KG1 (cell line): ENCODE data around the gene VCPKMT.
"Not testable (repeated sequence)": the region's sequence is repeated elsewhere in the genome, so short reads cannot be mapped to it uniquely, and the experiment has no call there.

Source experiments
- DNase-seq: peaks from one replicate; lab custom pipeline; 2025; lab: John Stamatoyannopoulos, UW

Gene VCPKMT

DNA sequence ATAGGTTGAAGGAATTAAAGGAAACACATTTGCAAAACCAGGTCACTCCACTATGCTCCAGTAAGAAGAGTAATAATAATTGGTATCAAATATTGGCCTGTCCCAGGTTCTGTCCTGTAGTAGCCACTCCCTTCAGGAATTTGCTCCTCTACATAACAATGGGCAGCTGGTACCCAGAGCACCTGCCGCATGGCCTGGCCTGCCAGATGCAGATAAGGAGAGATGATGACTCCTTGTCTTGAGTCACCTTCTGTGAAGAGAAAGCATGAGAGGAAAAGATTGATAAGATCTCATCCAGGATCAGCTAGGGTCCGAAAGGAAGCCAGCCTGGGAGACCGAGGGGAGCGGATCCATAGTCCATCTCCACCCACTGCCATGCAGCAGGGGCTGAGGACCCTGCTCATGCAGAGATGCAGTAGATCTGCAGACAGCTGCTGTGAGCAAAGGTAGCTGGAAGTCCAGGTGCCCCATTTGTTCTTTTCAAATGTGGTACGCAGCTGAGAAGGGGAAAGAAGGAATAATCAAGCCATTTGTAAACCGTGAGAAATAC is 24.3 kb downstream of the VCPKMT start:
- no peak for DNase-seq

DNA sequence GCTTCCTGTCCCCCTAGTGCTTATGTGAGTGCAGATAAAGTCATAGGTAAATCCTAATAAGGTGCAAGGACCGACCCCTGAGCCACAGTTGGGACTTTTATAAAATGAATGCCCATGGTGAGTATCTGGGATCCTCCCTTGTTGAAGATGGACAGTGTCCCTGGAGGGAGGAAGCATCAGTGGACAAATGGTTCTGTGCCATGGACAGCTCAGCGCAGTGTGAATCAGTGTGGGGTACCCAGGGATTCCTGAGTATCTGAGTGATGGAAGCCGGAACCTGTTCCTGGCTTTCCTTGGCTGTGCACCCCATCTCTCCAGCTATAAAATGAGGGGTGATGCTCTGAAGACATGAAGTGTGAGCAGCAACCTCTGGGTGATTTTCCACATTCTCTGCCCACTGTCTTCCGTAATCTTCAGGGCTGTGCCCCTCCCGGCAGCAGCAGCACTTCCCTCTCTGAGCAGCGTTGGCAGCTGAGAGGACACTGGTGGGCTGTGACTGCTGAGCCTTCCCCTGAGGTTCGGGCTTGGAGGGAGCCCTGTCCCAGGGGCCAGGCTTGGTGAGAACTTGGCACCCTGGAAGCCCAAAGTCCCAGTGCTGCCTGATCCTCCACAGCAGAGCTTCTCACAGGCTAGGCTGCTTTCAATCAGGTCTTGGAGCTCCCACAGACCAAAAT is 25.0 kb downstream of the VCPKMT start:
- DNase-seq: no peak

DNA sequence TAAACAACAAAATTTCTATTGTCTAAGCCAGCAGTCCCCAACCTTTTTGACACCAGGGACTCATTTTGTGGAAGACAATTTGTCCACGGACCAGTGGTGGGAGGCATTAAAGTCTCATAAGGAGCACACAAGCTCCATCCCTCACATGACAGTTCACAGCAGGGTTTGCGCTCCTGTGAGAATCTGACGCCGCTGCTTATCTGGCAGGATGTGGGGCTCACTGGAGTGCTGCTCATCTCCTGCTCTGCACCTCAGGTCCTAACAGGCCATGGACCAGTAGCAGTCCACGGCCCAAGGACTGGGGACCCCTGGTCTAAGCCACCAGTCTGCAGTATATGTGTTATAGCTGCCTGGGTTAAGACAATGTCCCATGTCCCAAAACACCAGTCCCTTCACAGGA is 27.2 kb downstream of the VCPKMT start:
- no peak for DNase-seq

- DNase-seq: no peak
These were observed 27.6 kb downstream of the VCPKMT start for GRCh38 chr14:50088731-50089130.

- no peak for DNase-seq
These were observed 28.3 kb downstream of the VCPKMT start for GRCh38 chr14:50088117-50088515.

DNA sequence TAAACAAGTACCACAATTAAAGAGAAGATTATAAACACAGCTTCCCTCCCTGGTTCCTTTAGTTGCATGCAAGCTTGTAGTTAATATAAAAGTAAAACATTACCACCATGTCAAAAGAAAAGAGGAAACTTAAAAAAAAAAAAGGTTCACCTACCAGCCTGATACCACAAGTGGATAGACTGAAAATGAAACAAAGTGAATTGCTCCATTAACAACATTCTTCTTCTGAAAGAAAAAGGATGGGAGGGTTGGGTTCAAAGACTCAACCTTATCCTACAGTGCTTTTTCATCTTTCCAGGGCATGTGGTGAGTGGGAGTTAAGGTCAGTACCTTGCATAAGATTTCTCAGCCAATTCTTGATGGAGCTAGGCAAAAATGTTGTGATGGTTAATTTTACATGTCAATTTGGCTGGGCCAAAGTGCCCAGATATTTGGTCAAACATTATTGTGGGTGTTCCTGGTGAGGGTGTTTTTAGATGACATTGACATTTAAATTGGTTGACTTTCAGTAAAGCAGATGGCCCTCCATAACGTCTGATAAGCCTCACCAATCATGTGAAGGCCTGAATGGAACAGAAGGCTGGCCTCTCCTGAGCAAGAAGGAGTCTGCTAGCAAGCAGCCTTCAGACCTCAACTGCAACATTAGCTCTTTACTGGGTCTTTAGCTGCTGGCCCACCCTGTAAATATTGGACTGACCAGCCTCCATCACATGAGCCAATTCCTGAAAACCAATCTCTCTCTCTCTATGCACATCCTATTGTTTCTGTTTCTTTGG is 28.8 kb downstream of the VCPKMT start:
- DNase-seq: no peak

DNA sequence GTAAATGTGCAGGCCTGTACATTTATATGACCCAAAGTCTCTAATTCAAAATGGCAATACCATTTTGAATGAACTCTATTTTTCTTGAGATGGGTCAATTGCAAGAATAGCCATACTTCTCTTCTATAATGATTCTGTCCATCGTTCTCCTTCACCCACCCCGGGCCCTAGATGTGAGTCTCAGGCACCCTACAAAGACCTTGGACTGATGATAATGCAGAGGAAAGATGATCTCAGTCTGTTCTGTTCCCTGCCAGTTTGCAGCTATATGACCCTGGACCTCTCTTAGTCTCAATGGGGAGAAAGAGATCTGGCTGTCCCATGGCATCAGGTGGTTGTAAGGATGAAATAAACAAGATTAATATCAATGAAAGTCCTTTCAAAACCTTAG is 30.1 kb downstream of the VCPKMT start:
- DNase-seq: no peak

GRCh38 chr14:50085570-50086320 is 30.6 kb downstream of the VCPKMT start:
- DNase-seq: no peak

GRCh38 chr14:50084666-50085065 is 31.7 kb downstream of the VCPKMT start:
- DNase-seq: no peak

GRCh38 chr14:50083467-50084337 is 32.7 kb downstream of the VCPKMT start:
- DNase-seq: no peak

GRCh38 chr14:50082784-50083466 is 33.4 kb downstream of the VCPKMT start:
- DNase-seq: no peak

GRCh38 chr14:50082308-50082742 is 34.0 kb downstream of the VCPKMT start:
- no peak for DNase-seq

GRCh38 chr14:50079103-50079502 is 37.3 kb downstream of the VCPKMT start:
- not testable (repeated sequence) for DNase-seq

DNA sequence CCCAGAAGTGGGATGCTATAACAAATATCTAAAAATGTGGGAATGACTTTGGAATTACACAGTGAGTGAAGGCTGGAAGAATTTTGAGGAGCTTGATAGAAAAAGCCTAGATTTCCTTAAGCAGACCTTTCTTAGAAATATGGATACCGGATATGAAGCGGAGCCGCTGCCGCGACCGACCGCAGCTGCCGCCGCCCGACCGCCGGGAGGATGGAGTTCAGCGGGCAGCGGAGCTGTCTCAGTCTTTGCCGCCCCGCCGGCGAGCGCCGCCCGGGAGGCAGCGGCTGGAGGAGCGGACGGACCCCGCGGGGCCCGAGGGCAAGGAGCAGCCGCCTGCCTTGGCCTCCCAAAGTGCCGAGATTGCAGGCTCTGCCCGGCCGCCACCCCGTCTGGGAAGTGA is 42.7 kb downstream of the VCPKMT start:
- DNase-seq: not testable (repeated sequence)

GRCh38 chr14:50072395-50072794 is 44.0 kb downstream of the VCPKMT start:
- DNase-seq: no peak

DNA sequence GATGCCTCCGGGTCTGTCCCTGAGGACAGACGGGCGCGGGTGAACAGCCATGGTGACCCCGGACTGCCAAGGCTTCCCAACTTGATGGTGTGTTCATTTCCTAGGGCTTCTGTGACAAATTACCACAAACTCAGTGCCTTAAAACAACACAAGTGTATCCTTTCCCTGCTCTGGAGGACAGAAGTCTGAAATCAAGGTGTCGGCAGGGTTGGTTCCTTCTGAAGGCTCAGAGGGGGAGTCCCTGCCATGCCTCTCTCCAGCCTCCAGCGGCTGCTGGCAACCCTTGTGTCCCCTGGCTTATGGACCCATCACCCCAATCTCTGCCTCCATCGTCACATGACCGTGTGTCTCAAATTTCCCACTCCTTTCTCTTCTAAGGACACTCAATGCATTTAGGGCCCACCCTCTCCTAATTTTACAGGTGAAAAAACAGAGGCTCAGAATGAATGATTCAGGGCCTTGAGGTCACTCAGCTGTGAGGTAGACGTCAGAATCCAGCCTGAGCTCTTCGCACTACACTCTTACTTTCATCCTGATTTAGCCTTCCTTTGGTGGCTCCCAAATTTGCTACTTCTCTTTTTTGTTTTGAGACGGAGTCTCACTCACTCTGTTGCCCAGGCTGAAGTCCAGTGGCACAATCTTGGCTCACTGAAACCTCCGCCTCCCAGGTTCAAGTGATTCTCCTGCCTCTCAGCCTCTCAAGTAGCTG is 45.4 kb downstream of the VCPKMT start:
- DNase-seq: no peak

DNA sequence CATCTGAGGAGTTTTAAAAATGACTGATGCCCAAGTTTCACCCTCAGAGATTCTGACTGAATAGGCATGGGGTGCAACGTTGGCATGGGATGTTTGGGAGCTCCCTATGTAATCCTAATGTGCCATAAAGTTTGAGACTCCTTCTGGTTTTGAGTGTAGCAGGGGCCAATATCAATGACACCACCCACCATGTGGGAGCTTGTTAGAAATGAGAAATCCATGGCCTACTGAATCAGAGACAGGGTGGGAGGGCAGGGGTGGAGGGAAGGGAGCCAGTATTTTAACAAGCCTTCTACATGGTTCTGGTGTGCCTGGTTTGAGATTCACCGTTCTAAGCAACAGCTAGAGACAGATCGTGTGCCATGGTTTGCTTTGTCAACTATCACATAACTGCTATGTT is 46.1 kb downstream of the VCPKMT start:
- no peak for DNase-seq

- no peak for DNase-seq
These were observed 47.0 kb downstream of the VCPKMT start for GRCh38 chr14:50069325-50069724.

DNA sequence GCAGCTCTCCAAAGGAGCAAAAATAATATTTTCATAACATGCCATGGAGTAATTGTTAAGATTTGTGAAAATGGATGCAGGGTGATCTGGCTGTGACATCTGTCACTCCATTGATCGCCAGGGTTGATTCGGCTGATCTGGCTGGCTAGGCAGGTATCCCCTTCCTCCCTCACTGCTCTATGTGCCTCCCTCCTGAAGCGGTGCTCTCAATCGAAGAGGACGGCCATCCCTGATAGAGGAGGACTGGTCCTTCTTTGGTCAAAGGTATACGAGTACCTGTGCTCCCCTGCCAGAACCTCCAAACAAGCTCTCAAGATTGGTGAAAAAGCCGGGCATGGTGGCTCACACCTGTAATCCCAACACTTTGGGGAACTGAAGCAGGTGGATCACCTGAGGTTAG is 47.9 kb downstream of the VCPKMT start:
- DNase-seq: no peak

DNA sequence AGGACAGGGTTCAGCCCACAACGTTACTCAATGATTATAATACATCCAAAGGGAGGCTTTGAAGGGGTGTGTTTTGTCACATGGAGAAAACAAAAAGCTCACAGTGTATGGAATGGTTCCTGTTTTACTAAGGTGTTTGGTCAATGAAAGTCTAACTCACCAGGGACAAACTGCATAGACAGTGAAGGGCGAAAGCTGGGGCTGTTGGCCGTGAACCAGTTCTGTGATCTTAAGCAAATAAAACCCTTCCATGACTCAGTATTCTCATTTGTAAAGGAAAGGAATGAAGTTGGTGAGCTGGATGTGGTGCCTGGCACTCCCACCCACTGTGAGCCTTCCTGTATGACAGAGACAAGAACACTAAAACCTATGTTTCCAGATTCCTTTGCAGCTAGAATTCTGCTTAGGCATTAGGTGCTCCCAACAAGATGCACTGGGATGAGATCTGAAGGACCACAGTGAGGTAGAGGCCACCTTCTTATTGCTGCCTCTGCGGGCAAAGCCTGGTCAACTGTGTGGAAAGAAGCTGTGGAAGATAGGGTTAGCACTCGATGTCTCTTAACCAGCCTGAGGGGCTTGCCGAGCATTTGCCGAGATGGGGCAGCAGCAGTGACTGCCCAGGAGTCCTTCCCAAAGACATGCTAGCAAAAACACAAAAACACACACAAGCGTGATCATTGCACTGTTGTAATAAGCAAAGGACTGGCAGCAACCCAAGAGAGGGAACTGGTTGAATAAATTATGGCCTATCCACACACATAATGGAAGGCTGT is 48.5 kb downstream of the VCPKMT start:
- DNase-seq: no peak
